IMR-90 (cell line): ENCODE data around the gene GNB1L. TPM values are rescaled to one million over a fixed set of nuclear protein-coding genes. Genes with fewer than 3 reads are reported as not detected.

Experiments used
- ATAC-seq: fragments of 200-7000 bp; cut with Tn5 transposase; 2 replicates; pipeline ENCODE4 v1.9.1; 2020; ENCODE audit warnings: low read depth, mild to moderate bottlenecking, moderate library complexity
- BruUV-seq: library from RNA; stranded (reverse); fragments of 400-500 nt; replicated peaks from 2 replicates; lab custom pipeline; 2021; lab: Mats Ljungman, UMichigan
- CTCF ChIA-PET: fragments of 300-600 bp; formaldehyde crosslinking; extraction: SDS; loops from one replicate; lab custom pipeline; 2021; ENCODE audit warnings: antibody characterized with exemption; lab: Yijun Ruan, JAX
- POLR2A ChIA-PET: fragments of 300-600 bp; sonication (Branson Sonifier 250); formaldehyde crosslinking; loops from one replicate; lab custom pipeline; 2022; ENCODE audit warnings: antibody characterized with exemption; ENCODE audit not compliant: unreplicated experiment; lab: Charles Lee
- DNase-seq: peaks from one replicate; pipeline ENCODE4 v3.0.0; 2013
- H2AFZ ChIP-seq: replicated peaks from 2 replicates; pipeline ENCODE3; 2013; ENCODE audit warnings: low read length, mild to moderate bottlenecking; ENCODE audit not compliant: poor library complexity
- H2AK5ac ChIP-seq: 2 replicates; pipeline ENCODE4 v1.6.1; 2013; ENCODE audit warnings: low read depth, low read length, inconsistent platforms
- H2AK9ac ChIP-seq: replicated peaks from 2 replicates; pipeline ENCODE3; 2013; ENCODE audit warnings: mild to moderate bottlenecking, low read depth, low read length, moderate library complexity; ENCODE audit not compliant: poor library complexity
- H2BK120ac ChIP-seq: 2 replicates; pipeline ENCODE4 v1.6.1; 2013; ENCODE audit warnings: low read depth, low read length, inconsistent platforms
- H2BK15ac ChIP-seq: 3 replicates; pipeline ENCODE4 v1.6.1; 2013; ENCODE audit warnings: low read depth, low read length, inconsistent platforms
- H2BK20ac ChIP-seq: 2 replicates; pipeline ENCODE4 v1.6.1; 2013; ENCODE audit warnings: low read depth, mild to moderate bottlenecking, inconsistent platforms, low read length, moderate library complexity
- H2BK5ac ChIP-seq: 2 replicates; pipeline ENCODE4 v1.6.1; 2013; ENCODE audit warnings: mild to moderate bottlenecking, low read depth, low read length, inconsistent platforms; ENCODE audit not compliant: poor library complexity, severe bottlenecking
- H3K14ac ChIP-seq: replicated peaks from 2 replicates; pipeline ENCODE4 v1.6.1; 2013; ENCODE audit warnings: low read depth, low read length, inconsistent platforms
- H3K18ac ChIP-seq: 2 replicates; pipeline ENCODE4 v1.6.1; 2013; ENCODE audit warnings: low read depth, low read length, control low read depth
- H3K23ac ChIP-seq: 2 replicates; pipeline ENCODE4 v1.6.1; 2013; ENCODE audit warnings: low read depth, low read length, inconsistent platforms
- H3K27ac ChIP-seq: 2 replicates; pipeline ENCODE4 v1.5.1; 2013; ENCODE audit warnings: mild to moderate bottlenecking, control low read depth, low read length; ENCODE audit not compliant: insufficient read depth
- H3K27me3 ChIP-seq: 2 replicates; pipeline ENCODE4 v1.6.1; 2013; ENCODE audit warnings: low read length; ENCODE audit not compliant: control insufficient read depth, insufficient read depth
- H3K36me3 ChIP-seq: 2 replicates; pipeline ENCODE4 v1.6.1; 2013; ENCODE audit warnings: low read length, mixed read lengths; ENCODE audit not compliant: control insufficient read depth, insufficient read depth
- H3K4ac ChIP-seq: 2 replicates; pipeline ENCODE4 v1.6.1; 2013; ENCODE audit warnings: low read depth, low read length, inconsistent platforms
- H3K4me1 ChIP-seq: 2 replicates; pipeline ENCODE4 v1.6.1; 2013; ENCODE audit warnings: low read length, mixed read lengths; ENCODE audit not compliant: control insufficient read depth, insufficient read depth
- H3K4me2 ChIP-seq: 2 replicates; pipeline ENCODE4 v1.6.1; 2013; ENCODE audit warnings: low read depth, mild to moderate bottlenecking, control low read depth, low read length, moderate library complexity
- H3K4me3 ChIP-seq: 2 replicates; pipeline ENCODE4 v1.5.1; 2013; ENCODE audit warnings: low read depth, mild to moderate bottlenecking, control low read depth, low read length, moderate library complexity; ENCODE audit not compliant: insufficient read depth
- H3K56ac ChIP-seq: 2 replicates; pipeline ENCODE4 v1.6.1; 2013; ENCODE audit warnings: low read length, inconsistent platforms; ENCODE audit not compliant: insufficient read depth; ENCODE audit errors: extremely low read depth
- H3K79me1 ChIP-seq, 2 experiments: 2 replicates each; pipeline ENCODE4 v1.6.1; 2013; ENCODE audit warnings: low read length in 2 of 2, inconsistent platforms in 1 of 2, low read depth in 1 of 2
- H3K9ac ChIP-seq: 2 replicates; pipeline ENCODE4 v1.6.1; 2013; ENCODE audit warnings: low read depth, low read length, control low read depth
- H3K9me1 ChIP-seq: 2 replicates; pipeline ENCODE4 v1.6.1; 2013; ENCODE audit warnings: low read length, inconsistent platforms; ENCODE audit not compliant: insufficient read depth
- H3K9me3 ChIP-seq: 2 replicates; pipeline ENCODE4 v1.6.1; 2013; ENCODE audit warnings: low read length; ENCODE audit not compliant: control insufficient read depth, insufficient read depth
- H4K20me1 ChIP-seq: 2 replicates; pipeline ENCODE4 v1.6.1; 2013; ENCODE audit warnings: low read length, inconsistent platforms; ENCODE audit not compliant: insufficient read depth
- H4K5ac ChIP-seq: 2 replicates; pipeline ENCODE4 v1.6.1; 2013; ENCODE audit warnings: mild to moderate bottlenecking, low read depth, low read length, control low read depth
- H4K8ac ChIP-seq, 2 experiments: 2 replicates each; pipeline ENCODE4 v1.6.1; 2013; ENCODE audit warnings: low read depth in 2 of 2, low read length in 2 of 2, control low read depth in 1 of 2, inconsistent platforms in 1 of 2
- H4K91ac ChIP-seq: 2 replicates; pipeline ENCODE4 v1.6.1; 2013; ENCODE audit warnings: low read depth, low read length, inconsistent platforms; ENCODE audit not compliant: insufficient read depth
- ELK1 ChIP-seq: fragments of 150-350 bp; IDR thresholded peaks from 2 replicates; pipeline ENCODE4 v1.6.1; 2016; ENCODE audit warnings: low read depth, mild to moderate bottlenecking, low read length, moderate library complexity, borderline replicate concordance
- FOS ChIP-seq: fragments of 150-350 bp; IDR thresholded peaks from 2 replicates; pipeline ENCODE4 v1.6.1; 2016; ENCODE audit warnings: low read depth, low read length
- WGBS, 2 experiments: methylation state at CpG; one replicate each; pipeline versions ENCODE4 v1.1.5 to v1.1.7; 2013; ENCODE audit warnings: missing lambda C conversion rate in 2 of 2; ENCODE audit not compliant: insufficient read length in 1 of 2; ENCODE audit errors: extremely low coverage in 2 of 2; 5-methylcytosine and 5-hydroxymethylcytosine counted together
- dilution Hi-C: fragments of 300-500 bp; cut with HindIII; formaldehyde crosslinking; loops from one replicate; pipeline ENCODE4 v1.14.3; 2018; ENCODE audit warnings: low sequenced_read_pairs; ENCODE audit not compliant: unreplicated experiment
- in situ Hi-C: fragments of 300-500 bp; cut with MboI; formaldehyde crosslinking; loops from 3 replicates; pipeline ENCODE4 v1.14.3; 2019; ENCODE audit warnings: low sequenced_read_pairs, inconsistent platforms, mixed read lengths
- intact Hi-C: fragments of 100-400 bp; cut with micrococcal nuclease; formaldehyde crosslinking; loops from 2 replicates; pipeline ENCODE4 v1.10.0; 2022
- polyA plus RNA-seq, 3 experiments: library from polyadenylated mRNA; depleted of rRNA; stranded (reverse); fragments of >200 nt; gene quantifications; 2 replicates each; pipeline ENCODE4 v1.2.3, GENCODE V29; 2012; ENCODE audit warnings: low replicate concordance in 1 of 3
- total RNA-seq: library from RNA; depleted of rRNA; stranded (reverse); fragments of >200 nt; gene quantifications from 2 replicates; pipeline ENCODE4 v1.2.3, GENCODE V29; 2012

GNB1L gene
- total and polyA plus RNA-seq, 2 of the 4 experiments (the other 2 are of a cell fraction): 2.5 to 4.4 TPM

- ATAC-seq: no peak
- H3K4me2 ChIP-seq: no peak overlapping the region
- peaks cover 75% of the 10 kb centered on the region for H4K20me1 ChIP-seq
- peaks cover 3% of the 10 kb centered on the region; the same call in 1 of the 2 replicates for H3K9me3 ChIP-seq
- H3K9ac ChIP-seq: no peak overlapping the region
- POLR2A ChIA-PET: no interaction called here
- H2AK9ac ChIP-seq: peak overlapping the region; percentile 56
- H2BK15ac ChIP-seq: no peak overlapping the region
- no peak overlapping the region for H3K18ac ChIP-seq
- CTCF ChIA-PET: no interaction called here
- H2AK5ac ChIP-seq: no peak overlapping the region
- DNase-seq: no peak
- H3K4me1 ChIP-seq: peaks cover 17% of the 10 kb centered on the region
- H3K27ac ChIP-seq: no peak overlapping the region
- H3K36me3 ChIP-seq: peaks cover 34% of the 10 kb centered on the region
- no peak overlapping the region for H3K4me3 ChIP-seq
- H3K4ac ChIP-seq: no peak overlapping the region
- H3K79me1 ChIP-seq: peaks cover 28 to 92% of the 10 kb centered on the region in 2 experiments
- H3K23ac ChIP-seq: no peak overlapping the region
- dilution Hi-C loops (no loop called here), intact Hi-C loops (no loop called here), in situ Hi-C loops (no loop called here)
- H3K14ac ChIP-seq: no peak overlapping the region
- H2BK5ac ChIP-seq: no peak overlapping the region
- no peak overlapping the region for H4K8ac ChIP-seq
- H4K5ac ChIP-seq: no peak overlapping the region
- H3K27me3 ChIP-seq: no peaks in the 10 kb centered on the region
- H2BK120ac ChIP-seq: no peak overlapping the region
- peak overlapping the region; percentile 35 for H2AFZ ChIP-seq
- H2BK20ac ChIP-seq: no peak overlapping the region
- no peak overlapping the region for H4K91ac ChIP-seq
- TF ChIP-seq FOS (0 out of 2 replicates have a peak, but pooled peaks have one; percentile 10), ELK1 (no peak)
- BruUV-seq: no TSS peak
- WGBS, 2 experiments: 100% methylated on average over 2 of the region's 7 CpGs; no CpG with 5 or more reads in 1 of the 2 experiments
- H3K56ac ChIP-seq: no peak overlapping the region
- peaks cover 33% of the 10 kb centered on the region for H3K9me1 ChIP-seq
These were observed 6.1 kb downstream of the GNB1L start for GRCh38 chr22:19848298-19849224.
